ENCODE measurements around the gene WDR83. TPM values are rescaled to one million over a fixed set of nuclear protein-coding genes. Genes with fewer than 3 reads are reported as not detected.

Gene WDR83
- total RNA-seq, 1 donor from 2014 or later = 14.6 TPM

DNA sequence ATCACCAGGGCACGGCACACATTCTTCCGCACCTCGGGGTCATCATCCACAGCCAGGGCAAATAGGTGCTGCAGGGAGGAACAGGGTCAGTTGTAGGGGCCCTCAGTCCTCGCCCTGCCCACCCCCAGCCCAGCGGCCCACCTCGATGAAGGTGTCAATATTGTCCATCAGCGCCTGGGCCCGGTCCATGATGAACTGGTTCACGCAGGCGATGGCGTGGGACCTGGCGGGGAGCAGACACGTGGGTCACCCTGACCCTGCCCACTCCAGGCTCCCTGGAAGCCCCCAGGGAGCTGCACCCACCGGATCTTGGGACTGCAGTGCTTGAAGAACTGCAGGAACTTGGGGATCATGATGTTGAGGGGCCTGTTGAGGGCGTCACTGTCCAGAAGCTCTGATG lies 48.5 kb downstream of the WDR83 start:
- H3K4me3 Mint-ChIP-seq = no peak overlapping the region
- H3K9me3 Mint-ChIP-seq = no peaks in the 10 kb centered on the region

DNA sequence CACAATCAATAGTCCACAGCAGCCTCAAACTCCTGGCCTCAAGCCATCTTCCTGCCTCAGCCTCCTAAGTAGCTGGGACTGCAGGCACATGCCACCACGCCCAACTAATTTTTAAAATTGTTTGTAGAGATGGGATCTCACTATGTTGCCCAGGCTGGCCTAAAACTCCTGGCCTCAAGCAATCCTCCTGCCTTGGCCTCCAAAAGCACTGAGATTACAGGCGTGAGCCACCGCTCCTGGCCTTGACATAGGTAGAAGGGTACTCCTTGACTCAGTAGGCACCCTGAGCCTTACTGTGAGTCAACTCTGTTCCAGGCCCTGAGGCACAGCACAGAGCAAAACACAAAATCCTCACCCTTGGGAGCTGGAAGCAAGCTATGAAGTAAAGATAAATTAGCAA lies 49.3 kb downstream of the WDR83 start:
- TF ChIP-seq CTCF (conservative IDR thresholded peaks at IDR 0.05) = no peak
- Mint-ChIP-seq H3K4me3 (no peak overlapping the region), H3K27me3 (no peaks in the 10 kb centered on the region), H3K9me3 (no peaks in the 10 kb centered on the region), H3K36me3 (peaks cover 14% of the 10 kb centered on the region), H3K4me1 (ENCODE audit: unreplicated experiment) (peaks cover 9% of the 10 kb centered on the region), H3K27ac (no peak overlapping the region)
- no peak for DNase-seq (ENCODE audit: extremely low spot score, unreplicated experiment)

More for the DNA sequence above, 48.5 kb downstream of the WDR83 start:
- no peak overlapping the region for H3K27ac Mint-ChIP-seq
- TF ChIP-seq CTCF (conservative IDR thresholded peaks at IDR 0.05) = no peak
- peaks cover 4% of the 10 kb centered on the region for H3K4me1 Mint-ChIP-seq (ENCODE audit: unreplicated experiment)
- peaks cover 18% of the 10 kb centered on the region for H3K36me3 Mint-ChIP-seq
- DNase-seq (ENCODE audit: extremely low spot score, unreplicated experiment) = no peak
- H3K27me3 Mint-ChIP-seq = no peaks in the 10 kb centered on the region

GRCh38 chr19:12720296-12720695 lies 53.7 kb downstream of the WDR83 start:
- peaks cover 9% of the 10 kb centered on the region for H3K36me3 Mint-ChIP-seq
- peak overlapping the region; percentile 88 for H3K4me3 Mint-ChIP-seq
- TF ChIP-seq CTCF (conservative IDR thresholded peaks at IDR 0.05) = no peak
- no peaks in the 10 kb centered on the region for H3K9me3 Mint-ChIP-seq
- H3K4me1 Mint-ChIP-seq (ENCODE audit: unreplicated experiment) = peaks cover 22% of the 10 kb centered on the region
- peak overlapping the region; percentile 73 for H3K27ac Mint-ChIP-seq
- DNase-seq (ENCODE audit: extremely low spot score, unreplicated experiment) = no peak
- no peaks in the 10 kb centered on the region for H3K27me3 Mint-ChIP-seq

DNA sequence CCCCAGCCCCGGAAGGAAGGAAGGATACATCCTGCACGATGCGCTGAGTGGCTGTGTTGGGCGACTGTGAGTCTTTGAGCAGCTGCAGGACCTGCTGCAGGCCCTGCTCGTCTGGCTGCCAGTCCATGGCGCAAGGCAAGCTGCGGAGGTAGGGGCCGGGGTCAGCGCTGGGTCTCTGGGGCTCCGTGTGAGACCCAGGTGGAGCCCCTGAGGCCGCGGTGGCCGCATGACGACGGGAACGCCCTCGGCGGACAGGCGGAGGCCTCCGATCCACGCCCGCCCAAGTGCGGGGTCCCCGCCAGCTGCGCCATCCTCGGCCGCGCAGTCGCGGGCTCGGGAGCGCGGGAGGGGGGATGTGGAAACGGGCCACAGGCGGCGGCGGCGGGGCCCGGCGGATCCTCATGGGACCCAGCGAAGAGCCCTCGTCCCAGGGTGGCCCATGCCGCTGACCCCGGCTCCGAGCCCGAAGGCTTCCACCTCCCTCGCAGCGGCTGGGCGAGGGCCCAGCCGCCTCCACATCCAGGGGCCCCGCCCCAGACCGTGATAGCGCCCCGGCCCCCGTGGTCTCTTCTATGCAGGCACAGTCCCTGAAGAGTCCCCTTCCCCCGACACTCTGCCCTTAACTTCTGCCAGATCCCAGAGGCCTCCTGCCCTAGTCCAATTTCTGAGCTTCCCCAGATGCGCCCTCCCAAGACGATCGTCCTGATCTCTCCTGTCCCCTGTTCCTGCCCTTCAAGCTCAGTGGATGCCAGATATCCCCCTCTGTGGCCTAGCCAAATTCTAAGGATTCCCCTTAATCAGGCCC lies 54.4 kb downstream of the WDR83 start:
- H3K4me1 Mint-ChIP-seq (ENCODE audit: unreplicated experiment) = peaks cover 22% of the 10 kb centered on the region
- no peak for TF ChIP-seq CTCF (conservative IDR thresholded peaks at IDR 0.05)
- H3K27me3 Mint-ChIP-seq = no peaks in the 10 kb centered on the region
- peak overlapping the region; percentile 95 for H3K27ac Mint-ChIP-seq
- peak overlapping the region; percentile 98 for H3K4me3 Mint-ChIP-seq
- H3K36me3 Mint-ChIP-seq = peaks cover 9% of the 10 kb centered on the region
- no peaks in the 10 kb centered on the region for H3K9me3 Mint-ChIP-seq
- DNase-seq (ENCODE audit: extremely low spot score, unreplicated experiment) = no peak

GRCh38 chr19:12721656-12722565 lies 55.3 kb downstream of the WDR83 start:
- DNase-seq (ENCODE audit: extremely low spot score, unreplicated experiment) = peak; percentile 77
- peaks cover 23% of the 10 kb centered on the region for H3K4me1 Mint-ChIP-seq (ENCODE audit: unreplicated experiment)
- H3K4me3 Mint-ChIP-seq = peak overlapping the region; percentile 98
- H3K36me3 Mint-ChIP-seq = peaks cover 8% of the 10 kb centered on the region
- no peak for TF ChIP-seq CTCF (conservative IDR thresholded peaks at IDR 0.05)
- H3K9me3 Mint-ChIP-seq = no peaks in the 10 kb centered on the region
- peak overlapping the region; percentile 95 for H3K27ac Mint-ChIP-seq
- no peaks in the 10 kb centered on the region for H3K27me3 Mint-ChIP-seq
